Right hindlimb (tissue), 1 donor: ENCODE results near the gene NF1.
"Not testable (repeated sequence)": the region's sequence is repeated elsewhere in the genome, so short reads cannot be mapped to it uniquely, and the experiment has no call there.

Source experiments
- DNase-seq: peaks from one replicate; pipeline ENCODE4 v3.0.0-alpha.2; 2018

The NF1 gene

GRCh38 chr17:31261601-31262000, 166.8 kb downstream of the NF1 start:
- no peak for DNase-seq

GRCh38 chr17:31262923-31263322, 168.1 kb downstream of the NF1 start:
- not testable (repeated sequence) for DNase-seq

- no peak for DNase-seq
Measured at GRCh38 chr17:31266042-31266441, 171.3 kb downstream of the NF1 start.

- no peak for DNase-seq
Measured at GRCh38 chr17:31269036-31269577, 174.3 kb downstream of the NF1 start.

- peak; percentile 30 for DNase-seq
Measured at GRCh38 chr17:31269578-31269983, 174.8 kb downstream of the NF1 start.

- no peak for DNase-seq
Measured at GRCh38 chr17:31272236-31272635, 177.5 kb downstream of the NF1 start.

- DNase-seq: no peak
Measured at GRCh38 chr17:31272803-31273202, 178.0 kb downstream of the NF1 start.

- DNase-seq: no peak
Measured at GRCh38 chr17:31273516-31273915, 178.7 kb downstream of the NF1 start.

- DNase-seq: no peak
Measured at GRCh38 chr17:31274252-31274651, 179.5 kb downstream of the NF1 start.

- DNase-seq: no peak
Measured at GRCh38 chr17:31275116-31275515, 180.3 kb downstream of the NF1 start.

- DNase-seq: no peak
Measured at GRCh38 chr17:31279401-31279800, 184.6 kb downstream of the NF1 start.

GRCh38 chr17:31281061-31281460, 186.3 kb downstream of the NF1 start:
- DNase-seq: no peak

GRCh38 chr17:31283841-31284240, 189.1 kb downstream of the NF1 start:
- DNase-seq: no peak

- DNase-seq: no peak
Measured at GRCh38 chr17:31286587-31286986, 191.8 kb downstream of the NF1 start.

- not testable (repeated sequence) for DNase-seq
Measured at GRCh38 chr17:31287932-31288331, 193.2 kb downstream of the NF1 start.

- DNase-seq: no peak
Measured at GRCh38 chr17:31289790-31290189, 195.0 kb downstream of the NF1 start.

- no peak for DNase-seq
Measured at GRCh38 chr17:31291820-31292219, 197.0 kb downstream of the NF1 start.

GRCh38 chr17:31293581-31293980, 198.8 kb downstream of the NF1 start:
- DNase-seq: no peak

GRCh38 chr17:31294231-31294630, 199.5 kb downstream of the NF1 start:
- DNase-seq: no peak

- DNase-seq: no peak
Measured at GRCh38 chr17:31294820-31295488, 200.2 kb downstream of the NF1 start.

GRCh38 chr17:31295489-31295871, 200.7 kb downstream of the NF1 start:
- no peak for DNase-seq

- DNase-seq: no peak
Measured at GRCh38 chr17:31296142-31296541, 201.4 kb downstream of the NF1 start.

GRCh38 chr17:31297090-31297489, 202.3 kb downstream of the NF1 start, which contains the start of gene OMG:
Gene OMG, minus strand, starts transcription at chr17:31297239. Its CDS starts 908 bp downstream, at chr17:31296331.
- no peak for DNase-seq

- no peak for DNase-seq
Measured at GRCh38 chr17:31299624-31300023, 204.8 kb downstream of the NF1 start.

- DNase-seq: no peak
Measured at GRCh38 chr17:31307640-31308039, 212.9 kb downstream of the NF1 start.
